Loucy (cell line): ENCODE data around the gene BID.

Source experiments
- H2AFZ ChIP-seq: fragments of 200-600 bp; sonication (generic); 2 replicates; pipeline ENCODE4 v1.6.0; 2016; ENCODE audit warnings: antibody characterized with exemption, mild to moderate bottlenecking, low read length, moderate library complexity
- H3F3A ChIP-seq: fragments of 200-600 bp; 2 replicates; pipeline ENCODE4 v1.6.0; 2016; ENCODE audit warnings: antibody characterized with exemption, low read depth, mild to moderate bottlenecking
- H3K27me3 ChIP-seq: fragments of 200-600 bp; sonication (generic); 2 replicates; pipeline ENCODE4 v1.6.1; 2014; ENCODE audit warnings: low read length, mild to moderate bottlenecking; ENCODE audit not compliant: insufficient read depth, poor library complexity, severe bottlenecking
- H3K36me3 ChIP-seq: fragments of 200-600 bp; sonication (generic); 2 replicates; pipeline ENCODE4 v1.6.1; 2016; ENCODE audit warnings: low read length; ENCODE audit not compliant: insufficient read depth
- H3K4me1 ChIP-seq: fragments of 200-600 bp; sonication (generic); 2 replicates; pipeline ENCODE4 v1.5.1; 2014; ENCODE audit warnings: low read length, mild to moderate bottlenecking; ENCODE audit not compliant: insufficient read depth, poor library complexity, severe bottlenecking
- H3K4me2 ChIP-seq: fragments of 200-600 bp; sonication (generic); 2 replicates; pipeline ENCODE4 v1.6.0; 2014; ENCODE audit warnings: antibody characterized with exemption, low read length, low read depth, mild to moderate bottlenecking; ENCODE audit not compliant: poor library complexity, severe bottlenecking
- H3K4me3 ChIP-seq: fragments of 200-600 bp; sonication (generic); 2 replicates; pipeline ENCODE4 v1.5.1; 2014; ENCODE audit warnings: low read length, mild to moderate bottlenecking, mixed read lengths; ENCODE audit not compliant: poor library complexity, severe bottlenecking
- H3K79me2 ChIP-seq: fragments of 200-600 bp; sonication (generic); 2 replicates; pipeline ENCODE4 v1.6.1; 2014; ENCODE audit warnings: low read length; ENCODE audit not compliant: insufficient read depth
- H3K9ac ChIP-seq: fragments of 200-600 bp; sonication (generic); 2 replicates; pipeline ENCODE4 v1.6.0; 2014; ENCODE audit warnings: mild to moderate bottlenecking, low read depth, low read length, moderate library complexity; ENCODE audit not compliant: poor library complexity, severe bottlenecking
- H3K9me2 ChIP-seq: fragments of 200-600 bp; sonication (generic); replicated peaks from 2 replicates; pipeline ENCODE4 v1.6.1; 2016; ENCODE audit warnings: low read depth, low read length, mixed read lengths
- H3K9me3 ChIP-seq: fragments of 200-600 bp; sonication (generic); 2 replicates; pipeline ENCODE4 v1.6.1; 2014; ENCODE audit warnings: mild to moderate bottlenecking, antibody characterized with exemption, low read length, low read depth; ENCODE audit not compliant: insufficient read depth
- H4K20me1 ChIP-seq: fragments of 200-600 bp; sonication (generic); 2 replicates; pipeline ENCODE4 v1.6.0; 2014; ENCODE audit warnings: antibody characterized with exemption, low read length, mild to moderate bottlenecking; ENCODE audit not compliant: insufficient read depth, poor library complexity, severe bottlenecking
- EZH2phosphoT487 ChIP-seq: fragments of 200-600 bp; IDR thresholded peaks from 2 replicates; pipeline ENCODE4 v1.6.1; 2018; ENCODE audit warnings: antibody characterized with exemption, mild to moderate bottlenecking, moderate library complexity, borderline replicate concordance
- TF ChIP-seq, protein P1 (sequence below): fragments of 200-600 bp; sonication (generic); conservative IDR thresholded peaks from 2 replicates; pipeline ENCODE4 v1.5.1; 2014; ENCODE audit warnings: mild to moderate bottlenecking, antibody characterized with exemption, low read length

The BID gene

DNA sequence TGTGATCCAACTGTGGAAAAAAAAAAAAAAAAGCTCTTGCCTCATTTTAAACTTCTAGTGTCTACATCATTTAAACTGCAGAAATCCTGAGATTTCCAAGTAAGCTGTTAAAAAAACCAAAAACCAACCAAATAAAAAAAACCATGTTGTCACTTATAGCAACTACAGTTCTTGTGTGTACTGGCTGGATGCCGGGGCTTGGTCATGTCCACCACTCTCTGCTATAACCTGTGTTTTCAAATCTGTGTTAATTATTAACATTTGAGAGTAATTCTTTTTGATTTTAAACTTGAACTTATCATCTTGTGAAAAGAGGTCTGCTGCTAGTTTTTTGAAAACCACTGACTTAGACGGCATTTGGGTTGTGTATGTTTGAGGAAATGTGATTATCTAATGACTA is 32.2 kb upstream of the BID start:
- no peak overlapping the region for H3K4me3 ChIP-seq
- H3K9me2 ChIP-seq, result no peaks in the 10 kb centered on the region
- H3K79me2 ChIP-seq, result no peaks in the 10 kb centered on the region
- no peaks in the 10 kb centered on the region for H3K4me1 ChIP-seq
- H2AFZ ChIP-seq, result no peak overlapping the region
- H3K4me2 ChIP-seq, result no peak overlapping the region
- TF ChIP-seq, protein P1, sequence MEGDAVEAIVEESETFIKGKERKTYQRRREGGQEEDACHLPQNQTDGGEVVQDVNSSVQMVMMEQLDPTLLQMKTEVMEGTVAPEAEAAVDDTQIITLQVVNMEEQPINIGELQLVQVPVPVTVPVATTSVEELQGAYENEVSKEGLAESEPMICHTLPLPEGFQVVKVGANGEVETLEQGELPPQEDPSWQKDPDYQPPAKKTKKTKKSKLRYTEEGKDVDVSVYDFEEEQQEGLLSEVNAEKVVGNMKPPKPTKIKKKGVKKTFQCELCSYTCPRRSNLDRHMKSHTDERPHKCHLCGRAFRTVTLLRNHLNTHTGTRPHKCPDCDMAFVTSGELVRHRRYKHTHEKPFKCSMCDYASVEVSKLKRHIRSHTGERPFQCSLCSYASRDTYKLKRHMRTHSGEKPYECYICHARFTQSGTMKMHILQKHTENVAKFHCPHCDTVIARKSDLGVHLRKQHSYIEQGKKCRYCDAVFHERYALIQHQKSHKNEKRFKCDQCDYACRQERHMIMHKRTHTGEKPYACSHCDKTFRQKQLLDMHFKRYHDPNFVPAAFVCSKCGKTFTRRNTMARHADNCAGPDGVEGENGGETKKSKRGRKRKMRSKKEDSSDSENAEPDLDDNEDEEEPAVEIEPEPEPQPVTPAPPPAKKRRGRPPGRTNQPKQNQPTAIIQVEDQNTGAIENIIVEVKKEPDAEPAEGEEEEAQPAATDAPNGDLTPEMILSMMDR, result no peak
- no peak for TF ChIP-seq EZH2phosphoT487
- no peak overlapping the region for H3K9ac ChIP-seq
- H3F3A ChIP-seq, result no peaks in the 10 kb centered on the region
- H3K27me3 ChIP-seq, result no peaks in the 10 kb centered on the region
- H3K36me3 ChIP-seq, result peaks cover 31% of the 10 kb centered on the region; the same call in 1 of the 2 replicates
- no peaks in the 10 kb centered on the region for H3K9me3 ChIP-seq
- no peaks in the 10 kb centered on the region for H4K20me1 ChIP-seq

DNA sequence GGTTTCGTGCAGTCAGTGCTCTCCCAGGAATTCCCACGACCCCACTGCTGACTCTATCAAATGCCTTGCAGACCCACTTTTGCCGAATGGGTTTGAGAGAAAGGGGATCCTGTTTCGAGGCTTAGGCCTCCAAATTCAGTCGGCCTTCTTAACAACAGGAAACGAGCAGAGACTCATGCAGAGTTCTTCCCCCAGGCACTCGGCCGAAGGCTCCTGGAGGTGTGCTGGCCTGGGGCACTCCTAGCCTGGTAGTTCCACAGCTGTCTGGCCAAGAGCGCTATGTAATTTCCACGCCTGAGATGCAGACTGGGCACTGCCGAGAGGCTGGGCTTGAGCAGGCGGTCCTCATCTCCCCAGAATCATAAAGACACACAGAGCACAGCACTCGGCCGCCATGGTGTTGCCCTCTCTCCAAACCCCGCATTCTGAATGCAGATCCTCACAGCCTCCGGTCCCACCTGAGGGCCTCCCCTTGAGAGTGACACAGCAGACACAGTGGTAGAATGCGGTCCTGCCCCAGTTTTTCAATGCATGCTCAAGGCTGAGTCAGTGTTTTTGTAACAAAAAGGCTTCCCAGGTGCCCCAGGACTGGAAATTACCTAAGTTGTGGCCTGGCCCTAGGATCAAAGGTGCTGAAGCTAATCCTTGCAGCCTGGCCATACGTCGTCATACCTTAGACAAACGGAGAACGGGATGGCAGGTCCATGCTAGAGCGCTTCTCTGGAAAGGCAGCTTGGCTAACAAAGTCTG is 30.2 kb upstream of the BID start:
- Histone ChIP-seq H3K27me3 (no peaks in the 10 kb centered on the region), H3K9ac (no peak overlapping the region), H3K4me1 (no peaks in the 10 kb centered on the region), H3K4me2 (no peak overlapping the region), H3K9me3 (no peaks in the 10 kb centered on the region), H3K4me3 (no peak overlapping the region), H3K79me2 (no peaks in the 10 kb centered on the region), H3F3A (no peaks in the 10 kb centered on the region), H4K20me1 (no peaks in the 10 kb centered on the region), H3K9me2 (no peaks in the 10 kb centered on the region), H2AFZ (no peak overlapping the region), H3K36me3 (peaks cover 24% of the 10 kb centered on the region; the same call in 1 of the 2 replicates)
- TF ChIP-seq, protein P1, result no peak

DNA sequence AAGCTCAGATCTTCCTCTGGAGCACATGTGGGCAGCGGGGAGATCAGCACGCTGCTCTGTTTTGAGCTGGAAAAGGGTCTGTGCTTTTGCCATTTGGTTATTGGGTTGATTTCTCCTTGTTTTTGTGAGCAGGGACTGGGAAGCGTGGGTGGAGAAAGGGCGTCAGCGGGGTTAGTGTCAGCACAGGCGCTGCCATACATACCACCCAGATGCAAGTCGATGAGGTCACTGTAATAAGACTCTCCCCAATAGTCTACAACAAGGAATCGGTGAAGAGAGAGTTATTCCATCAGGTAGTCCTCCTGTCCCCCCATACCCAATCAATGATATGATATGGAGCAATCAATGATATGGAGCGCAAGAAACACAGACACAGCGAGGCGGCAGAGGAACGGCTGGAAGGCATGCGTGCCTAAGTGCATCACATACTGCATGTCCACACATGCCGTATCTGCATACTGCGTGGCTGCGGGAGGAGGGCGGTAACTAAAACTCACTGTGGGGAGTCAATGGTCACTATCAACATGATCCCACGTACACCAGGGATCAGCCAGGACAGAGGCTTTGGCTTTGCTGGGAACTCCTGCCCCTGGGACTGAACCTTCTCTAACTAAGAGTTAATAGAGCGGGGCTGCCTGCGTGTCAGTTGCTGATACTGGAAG is 29.5 kb upstream of the BID start:
- Histone ChIP-seq H3K27me3 (no peaks in the 10 kb centered on the region), H4K20me1 (no peaks in the 10 kb centered on the region), H3K9ac (no peak overlapping the region), H2AFZ (no peak overlapping the region), H3F3A (no peaks in the 10 kb centered on the region), H3K79me2 (no peaks in the 10 kb centered on the region), H3K9me2 (no peaks in the 10 kb centered on the region), H3K4me3 (no peak overlapping the region), H3K4me2 (no peak overlapping the region), H3K36me3 (peaks cover 19% of the 10 kb centered on the region; the same call in 1 of the 2 replicates), H3K9me3 (no peaks in the 10 kb centered on the region), H3K4me1 (no peaks in the 10 kb centered on the region)
- TF ChIP-seq, protein P1, result no peak
- TF ChIP-seq EZH2phosphoT487, result no peak
